Bone marrow (tissue), 2 donors: ENCODE results near the gene SESN3.
A peak's percentile ranks its signal among the peaks of the same experiment; 100 is the strongest.
"Not testable (repeated sequence)": the region's sequence is repeated elsewhere in the genome, so short reads cannot be mapped to it uniquely, and the experiment has no call there.

Experiments used
- DNase-seq, 2 donors: peaks; one replicate each; lab custom pipeline; 2025; lab: John Stamatoyannopoulos, UW

Gene SESN3

DNA sequence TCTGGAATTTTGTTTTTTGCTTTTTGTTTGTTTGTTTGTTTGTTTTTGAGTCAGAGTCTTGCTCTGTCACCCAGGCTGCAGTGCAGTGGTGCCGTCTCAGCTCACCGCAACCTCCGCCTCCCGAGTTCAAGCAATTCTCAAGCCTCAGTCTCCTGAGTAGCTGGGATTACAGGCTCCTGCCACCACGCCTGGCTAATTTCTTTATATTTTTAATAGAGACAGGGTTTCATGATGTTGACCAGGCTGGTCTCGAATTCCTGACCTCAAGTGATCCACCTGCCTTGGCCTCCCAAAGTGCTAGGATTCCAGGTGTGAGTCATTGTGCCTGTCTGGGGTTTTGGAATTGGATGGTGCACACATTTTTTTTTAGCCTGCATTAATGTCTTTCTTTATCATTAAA lies 20.9 kb upstream of the SESN3 start:
- not testable (repeated sequence) for DNase-seq

- DNase-seq, result no peak
Observed at GRCh38 chr11:95248666-95249467, 17.9 kb upstream of the SESN3 start.

DNA sequence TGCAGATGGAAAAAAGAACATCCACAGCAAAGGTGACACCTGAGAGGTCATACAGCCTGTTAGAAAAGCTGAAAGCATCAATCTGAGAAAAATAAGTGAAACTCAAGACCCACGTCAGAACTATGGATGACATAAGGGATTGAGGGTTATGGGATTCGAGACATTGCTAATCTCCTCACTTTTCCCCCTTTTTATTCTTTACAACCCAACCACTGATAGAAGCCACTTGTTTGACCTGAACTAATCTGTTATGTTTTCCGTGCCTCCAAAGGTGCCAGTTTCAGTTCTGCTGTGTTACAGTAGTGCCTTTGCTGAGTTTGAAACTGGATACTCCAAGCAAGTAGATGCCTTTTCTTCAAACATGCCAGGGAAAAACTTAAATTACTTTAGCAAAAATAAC lies 16.9 kb upstream of the SESN3 start:
- no peak for DNase-seq

- no peak for DNase-seq
Observed at GRCh38 chr11:95247127-95247684, 16.2 kb upstream of the SESN3 start.

GRCh38 chr11:95245581-95245980 lies 14.6 kb upstream of the SESN3 start:
- DNase-seq, result no peak

DNA sequence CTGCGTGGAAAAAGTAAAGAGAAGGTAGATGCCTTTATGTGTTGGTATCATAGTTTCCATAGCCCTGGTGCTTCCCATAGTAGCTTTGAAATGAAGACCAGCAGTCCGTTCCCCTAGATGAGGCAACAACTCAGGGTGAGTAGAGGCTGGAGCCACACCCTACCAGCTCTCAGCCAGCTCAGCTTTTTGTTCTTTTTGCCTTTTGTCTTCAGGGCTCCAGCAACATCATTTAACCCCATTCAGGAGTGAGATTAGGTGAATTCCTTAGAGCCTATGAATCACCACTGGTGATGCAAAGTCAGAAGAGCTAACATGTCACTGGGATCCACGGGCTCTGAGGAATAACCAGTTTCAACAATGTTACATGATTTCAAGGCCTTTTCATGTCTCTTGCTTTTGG lies 14.0 kb upstream of the SESN3 start:
- DNase-seq, result no peak

DNA sequence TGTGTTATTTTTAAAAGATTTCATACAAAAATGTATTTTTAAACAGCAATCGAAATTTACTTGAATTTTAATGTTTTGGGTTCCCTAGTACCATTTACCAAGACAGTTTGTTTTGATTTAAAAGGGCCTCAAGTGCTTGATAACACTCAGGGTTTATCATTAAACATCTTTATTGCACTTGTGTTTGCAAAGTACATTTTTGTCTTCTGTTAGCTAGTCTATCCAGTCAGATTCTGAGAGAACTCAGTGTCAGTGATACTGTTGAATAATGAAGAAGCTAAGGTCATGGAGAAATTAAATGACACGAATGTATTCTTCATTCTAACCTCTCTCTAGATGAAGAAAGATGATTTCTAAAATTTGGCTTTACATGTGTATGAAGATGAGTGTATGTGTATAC lies 12.7 kb upstream of the SESN3 start:
- no peak for DNase-seq

- DNase-seq, result no peak
Observed at GRCh38 chr11:95242845-95243605, 12.0 kb upstream of the SESN3 start.

DNA sequence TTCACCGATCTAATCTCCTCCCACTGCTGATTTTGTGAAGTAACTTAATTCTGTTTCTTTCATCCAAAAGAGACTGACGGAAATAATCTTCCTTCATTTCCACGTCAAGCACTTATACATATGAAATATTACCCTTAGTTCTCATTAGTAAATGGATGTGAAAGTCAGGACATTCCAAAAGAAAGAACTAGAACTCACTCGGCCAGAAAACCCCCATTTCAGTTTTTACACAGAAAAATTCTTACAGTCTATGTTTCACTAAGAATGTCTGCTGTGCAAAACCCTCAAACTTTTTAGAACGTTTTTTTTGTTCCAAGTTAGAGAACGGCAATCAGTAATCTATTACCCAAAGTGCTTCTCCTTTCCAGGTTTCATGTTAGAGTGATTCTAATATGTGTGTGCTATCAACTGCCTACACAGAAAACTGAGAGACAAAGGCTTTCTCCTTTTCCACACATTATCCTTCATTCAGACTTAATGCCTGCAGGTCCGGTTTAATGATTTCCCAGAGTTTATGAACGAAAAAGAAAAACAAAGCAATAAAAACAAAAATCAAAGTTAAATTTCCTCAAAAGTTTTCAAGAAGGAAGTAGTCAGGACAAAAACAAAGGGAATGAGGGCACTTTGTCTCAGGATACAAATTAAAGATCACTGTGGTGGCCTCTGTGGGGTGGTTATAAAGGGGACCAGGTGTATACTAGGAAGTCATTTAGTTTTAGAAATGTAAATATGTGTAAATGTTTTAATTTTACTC lies 11.3 kb upstream of the SESN3 start:
- DNase-seq, result no peak

DNA sequence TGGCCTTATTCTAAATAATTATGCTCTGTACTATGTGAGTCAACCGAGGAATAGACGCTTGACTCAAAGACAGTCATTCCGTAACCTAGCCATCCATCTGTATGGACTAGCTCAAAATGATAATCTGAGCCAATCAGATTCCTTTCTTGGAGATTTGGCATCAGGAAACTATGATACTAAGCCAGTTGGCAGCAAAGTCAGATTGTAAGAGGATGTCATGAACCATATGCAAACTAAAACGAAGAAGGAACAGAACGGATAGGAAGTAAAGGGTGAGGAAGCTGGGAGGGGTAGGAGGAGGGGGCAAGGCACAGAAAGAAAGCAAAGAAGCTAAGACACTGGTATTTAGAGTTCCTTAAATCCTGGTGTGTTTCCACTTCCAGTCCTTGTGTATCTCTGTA lies 10.7 kb upstream of the SESN3 start:
- no peak for DNase-seq

DNA sequence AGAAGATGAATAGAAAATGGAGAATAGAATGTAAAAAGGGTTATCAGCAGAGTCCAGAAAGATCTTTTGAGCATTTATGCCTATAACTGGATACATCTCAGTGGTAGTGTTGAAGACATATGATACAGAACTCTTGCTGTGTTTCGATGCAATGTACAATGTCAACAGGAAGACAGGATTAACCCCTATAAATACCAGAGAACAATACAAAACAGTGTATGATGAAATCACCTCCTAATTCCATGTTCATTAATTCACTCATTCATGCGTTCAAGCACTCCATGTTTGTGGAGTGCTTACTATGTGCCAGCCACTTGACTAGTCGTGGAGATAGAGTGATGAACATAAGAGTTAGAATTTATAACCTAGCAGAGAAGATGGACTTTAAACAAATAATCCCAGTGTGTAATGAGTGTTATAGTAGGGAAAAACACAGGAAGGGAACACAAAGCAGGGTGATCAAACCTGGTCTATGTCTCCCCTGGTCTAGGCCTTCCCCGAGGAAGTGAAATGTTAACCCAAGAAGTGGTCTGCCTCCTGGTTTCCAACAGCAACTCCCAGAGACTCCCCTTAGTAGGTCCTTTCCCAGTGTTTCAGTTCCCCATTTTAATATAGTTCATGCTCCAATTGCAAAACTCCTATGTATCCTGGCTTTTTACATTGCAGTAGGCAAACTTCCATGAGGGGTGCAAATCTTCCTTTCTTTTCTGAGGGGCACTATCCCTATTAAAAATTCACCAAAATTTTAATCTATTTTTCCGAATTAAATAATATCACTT lies 9.1 kb upstream of the SESN3 start:
- no peak for DNase-seq

DNA sequence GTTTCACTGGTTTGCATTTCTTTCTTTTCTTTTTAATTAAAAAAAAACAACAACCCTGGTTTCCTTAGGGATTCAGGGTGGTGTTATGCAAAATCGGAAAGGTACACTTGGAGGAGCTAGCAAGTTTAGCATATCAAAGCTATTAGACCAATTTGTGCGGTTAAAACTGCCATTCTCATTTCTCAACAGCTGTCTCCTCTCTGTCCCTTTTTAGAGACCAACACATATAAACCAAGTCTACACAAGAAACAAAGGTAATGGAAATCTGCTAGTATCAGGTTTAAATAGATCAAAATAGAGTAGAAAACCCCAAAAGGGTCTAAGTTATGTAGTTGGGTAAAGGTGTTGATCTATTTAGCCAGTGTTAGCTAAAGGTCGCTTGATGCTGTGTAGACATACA lies 1.7 kb upstream of the SESN3 start:
- no peak for DNase-seq

DNA sequence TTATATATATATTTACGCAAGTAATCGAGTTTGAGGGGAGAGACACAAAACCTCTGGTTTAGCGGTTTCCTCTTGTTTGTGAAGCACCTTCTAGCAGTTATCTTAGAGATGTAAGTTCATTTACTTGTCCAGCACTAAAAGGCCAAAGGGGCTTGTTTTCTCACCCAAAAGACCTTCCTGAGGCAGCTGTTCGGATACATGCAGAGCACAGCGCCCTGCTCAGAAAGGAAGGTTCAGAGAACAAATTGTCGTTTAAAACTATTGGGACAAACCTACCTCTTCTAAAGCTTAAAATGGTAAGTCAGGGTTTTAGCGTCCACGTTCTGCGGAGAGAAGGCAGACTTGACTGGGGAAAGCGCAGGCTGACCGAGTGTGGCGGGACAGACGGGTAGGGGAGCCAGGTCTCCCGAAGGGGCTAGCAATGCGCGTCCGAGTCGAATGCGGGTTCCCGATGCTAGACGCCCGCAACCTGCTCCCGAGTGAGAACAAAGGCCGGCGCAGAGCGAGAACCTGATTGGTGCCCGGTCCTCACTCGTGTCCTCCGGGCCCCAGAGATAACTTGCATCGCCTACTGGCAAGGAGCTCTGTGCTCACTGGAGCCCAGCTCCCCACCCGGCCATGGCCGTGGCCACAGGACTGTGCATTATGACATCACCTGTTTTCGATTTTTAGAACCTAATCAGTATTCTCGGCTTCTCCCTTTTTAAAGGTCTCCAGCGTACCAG lies 1.0 kb upstream of the SESN3 start:
- peak; percentile 28 to 44 for DNase-seq

- DNase-seq, result no peak
Observed at GRCh38 chr11:95230810-95231126, 234 bp downstream of the SESN3 start.

GRCh38 chr11:95229993-95230809 lies 801 bp downstream of the SESN3 start:
- DNase-seq, result peak in 1 of 2 donors; percentile 35

- DNase-seq, result no peak
Observed at GRCh38 chr11:95229199-95229992, 1.6 kb downstream of the SESN3 start.

- DNase-seq, result peak in 1 of 2 donors; percentile 14
Observed at GRCh38 chr11:95228081-95228749, 2.8 kb downstream of the SESN3 start.

DNA sequence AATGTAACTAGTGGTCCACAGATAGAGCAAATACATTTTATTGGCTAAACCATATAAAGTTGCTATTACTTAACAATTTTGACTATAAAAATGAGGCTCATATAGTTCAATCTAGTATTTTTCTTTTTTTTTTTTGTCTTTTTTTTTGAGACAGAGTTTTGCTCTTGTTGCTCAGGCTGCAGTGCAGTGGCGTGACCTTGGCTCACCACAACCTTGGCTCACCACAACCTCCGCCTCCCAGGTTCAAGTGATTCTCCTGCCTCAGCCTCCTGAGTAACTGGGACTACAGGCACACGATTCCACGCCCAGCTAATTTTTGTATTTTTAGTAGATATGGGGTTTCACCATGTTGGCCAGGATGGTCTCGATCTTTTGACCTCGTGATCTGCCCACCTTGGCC lies 3.9 kb downstream of the SESN3 start:
- DNase-seq, result not testable (repeated sequence)

DNA sequence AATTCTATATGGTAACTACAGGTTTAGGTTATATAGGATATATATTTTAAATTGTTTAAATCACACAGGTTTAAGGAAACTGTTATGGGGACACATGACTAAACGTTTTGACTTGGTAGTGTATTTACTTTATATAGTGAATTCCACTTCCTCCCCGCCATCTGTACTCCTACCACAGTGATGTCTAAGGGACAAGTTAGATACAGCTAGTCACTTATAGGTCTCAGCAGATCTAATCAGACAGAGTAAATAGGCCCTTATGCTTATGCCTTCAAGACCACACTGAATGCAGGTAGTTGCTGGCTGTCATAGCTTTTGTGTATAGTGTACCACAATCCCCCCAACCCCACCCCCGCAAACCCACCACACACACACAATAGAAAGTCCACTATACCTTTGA lies 8.2 kb downstream of the SESN3 start:
- peak in 1 of 2 donors; percentile 41 for DNase-seq
